Measurements from ENCODE around the gene ACP4.
A peak's percentile ranks its signal among the peaks of the same experiment; 100 is the strongest.

Gene ACP4

GRCh38 chr19:50833117-50833801 lies 43.0 kb downstream of the ACP4 start, which contains the start of gene KLK15:
TSS of gene KLK15 (minus strand) at chr19:50833574. CDS start at chr19:50831492, 2,082 bp downstream.
- Histone ChIP-seq H3K4me3 (ENCODE audit: insufficient read depth, low read depth, low read length) (no peak within 1 kb of the TSS), H3K27me3 (ENCODE audit: control insufficient read depth, insufficient read depth, low read length, poor library complexity, severe bottlenecking) (peaks cover 35% of the 10 kb centered on the region), H3K4me1 (ENCODE audit: control insufficient read depth, insufficient read depth, low read length) (no peaks in the 10 kb centered on the region), H3K9me3 (ENCODE audit: control insufficient read depth, low read length) (no peaks in the 10 kb centered on the region), H3K27ac (ENCODE audit: insufficient read depth, low read depth, low read length, poor library complexity, severe bottlenecking) (no peak within 1 kb of the TSS), H3K36me3 (ENCODE audit: control insufficient read depth, insufficient read depth, low read length) (no peaks in the 10 kb centered on the region)
- 81 to 83% methylated on average over 8 of the region's 8 CpGs for WGBS, 2 experiments

GRCh38 chr19:50833802-50834167 lies 43.6 kb downstream of the ACP4 start:
- Histone ChIP-seq H3K36me3 (ENCODE audit: control insufficient read depth, insufficient read depth, low read length) (no peaks in the 10 kb centered on the region), H3K9me3 (ENCODE audit: control insufficient read depth, low read length) (no peaks in the 10 kb centered on the region), H3K27me3 (ENCODE audit: control insufficient read depth, insufficient read depth, low read length, poor library complexity, severe bottlenecking) (peaks cover 35% of the 10 kb centered on the region), H3K4me1 (ENCODE audit: control insufficient read depth, insufficient read depth, low read length) (no peaks in the 10 kb centered on the region), H3K27ac (ENCODE audit: insufficient read depth, low read depth, low read length, poor library complexity, severe bottlenecking) (no peak overlapping the region), H3K4me3 (ENCODE audit: insufficient read depth, low read depth, low read length) (no peak overlapping the region)
- WGBS, 2 experiments = 90% methylated on average over 6 of the region's 6 CpGs

GRCh38 chr19:50835103-50835784 lies 45.0 kb downstream of the ACP4 start:
- Histone ChIP-seq H3K36me3 (ENCODE audit: control insufficient read depth, insufficient read depth, low read length) (no peaks in the 10 kb centered on the region), H3K27me3 (ENCODE audit: control insufficient read depth, insufficient read depth, low read length, poor library complexity, severe bottlenecking) (peaks cover 42% of the 10 kb centered on the region), H3K9me3 (ENCODE audit: control insufficient read depth, low read length) (no peaks in the 10 kb centered on the region), H3K4me3 (ENCODE audit: insufficient read depth, low read depth, low read length) (peak overlapping the region; percentile 44), H3K4me1 (ENCODE audit: control insufficient read depth, insufficient read depth, low read length) (no peaks in the 10 kb centered on the region), H3K27ac (ENCODE audit: insufficient read depth, low read depth, low read length, poor library complexity, severe bottlenecking) (no peak overlapping the region)
- 43 to 47% methylated on average over 13 of the region's 13 CpGs for WGBS, 2 experiments

- Histone ChIP-seq H3K27ac (ENCODE audit: insufficient read depth, low read depth, low read length, poor library complexity, severe bottlenecking) (no peak overlapping the region), H3K9me3 (ENCODE audit: control insufficient read depth, low read length) (no peaks in the 10 kb centered on the region), H3K4me3 (ENCODE audit: insufficient read depth, low read depth, low read length) (peak overlapping the region; percentile 44), H3K36me3 (ENCODE audit: control insufficient read depth, insufficient read depth, low read length) (no peaks in the 10 kb centered on the region), H3K27me3 (ENCODE audit: control insufficient read depth, insufficient read depth, low read length, poor library complexity, severe bottlenecking) (peaks cover 48% of the 10 kb centered on the region), H3K4me1 (ENCODE audit: control insufficient read depth, insufficient read depth, low read length) (no peaks in the 10 kb centered on the region)
- WGBS, 2 experiments = 9 to 10% methylated on average over 67 of the region's 67 CpGs
Measured at GRCh38 chr19:50835785-50836542, 45.7 kb downstream of the ACP4 start.

- H3K27me3 ChIP-seq (ENCODE audit: control insufficient read depth, insufficient read depth, low read length, poor library complexity, severe bottlenecking) = peaks cover 51% of the 10 kb centered on the region
- H3K4me3 ChIP-seq (ENCODE audit: insufficient read depth, low read depth, low read length) = peak overlapping the region; percentile 44
Measured at GRCh38 chr19:50836543-50837195, 46.5 kb downstream of the ACP4 start.

GRCh38 chr19:50837300-50837699 lies 47.1 kb downstream of the ACP4 start:
- Histone ChIP-seq H3K4me1 (ENCODE audit: control insufficient read depth, insufficient read depth, low read length) (no peaks in the 10 kb centered on the region), H3K4me3 (ENCODE audit: insufficient read depth, low read depth, low read length) (no peak overlapping the region), H3K27ac (ENCODE audit: insufficient read depth, low read depth, low read length, poor library complexity, severe bottlenecking) (no peak overlapping the region), H3K9me3 (ENCODE audit: control insufficient read depth, low read length) (no peaks in the 10 kb centered on the region), H3K36me3 (ENCODE audit: control insufficient read depth, insufficient read depth, low read length) (no peaks in the 10 kb centered on the region), H3K27me3 (ENCODE audit: control insufficient read depth, insufficient read depth, low read length, poor library complexity, severe bottlenecking) (peaks cover 55% of the 10 kb centered on the region)
- WGBS, 2 experiments = 89 to 92% methylated on average over 10 of the region's 10 CpGs

More at GRCh38 chr19:50836543-50837195, 46.5 kb downstream of the ACP4 start:
- H3K9me3 ChIP-seq (ENCODE audit: control insufficient read depth, low read length) = no peaks in the 10 kb centered on the region
- no peaks in the 10 kb centered on the region for H3K4me1 ChIP-seq (ENCODE audit: control insufficient read depth, insufficient read depth, low read length)
- H3K36me3 ChIP-seq (ENCODE audit: control insufficient read depth, insufficient read depth, low read length) = no peaks in the 10 kb centered on the region
- H3K27ac ChIP-seq (ENCODE audit: insufficient read depth, low read depth, low read length, poor library complexity, severe bottlenecking) = no peak overlapping the region
- 71% methylated on average over 19 of the region's 19 CpGs for WGBS, 2 experiments

- no peak overlapping the region for H3K27ac ChIP-seq (ENCODE audit: insufficient read depth, low read depth, low read length, poor library complexity, severe bottlenecking)
- H3K9me3 ChIP-seq (ENCODE audit: control insufficient read depth, low read length) = no peaks in the 10 kb centered on the region
- H3K27me3 ChIP-seq (ENCODE audit: control insufficient read depth, insufficient read depth, low read length, poor library complexity, severe bottlenecking) = peaks cover 55% of the 10 kb centered on the region
- H3K4me3 ChIP-seq (ENCODE audit: insufficient read depth, low read depth, low read length) = no peak overlapping the region
- 26 to 27% methylated on average over 6 of the region's 6 CpGs for WGBS, 2 experiments
- H3K4me1 ChIP-seq (ENCODE audit: control insufficient read depth, insufficient read depth, low read length) = no peaks in the 10 kb centered on the region
- H3K36me3 ChIP-seq (ENCODE audit: control insufficient read depth, insufficient read depth, low read length) = no peaks in the 10 kb centered on the region
Measured at GRCh38 chr19:50838239-50838638, 48.0 kb downstream of the ACP4 start.

GRCh38 chr19:50839712-50840655 lies 49.8 kb downstream of the ACP4 start:
- Histone ChIP-seq H3K9me3 (ENCODE audit: control insufficient read depth, low read length) (no peaks in the 10 kb centered on the region), H3K4me3 (ENCODE audit: insufficient read depth, low read depth, low read length) (no peak overlapping the region), H3K27me3 (ENCODE audit: control insufficient read depth, insufficient read depth, low read length, poor library complexity, severe bottlenecking) (peaks cover 47% of the 10 kb centered on the region), H3K36me3 (ENCODE audit: control insufficient read depth, insufficient read depth, low read length) (no peaks in the 10 kb centered on the region), H3K4me1 (ENCODE audit: control insufficient read depth, insufficient read depth, low read length) (no peaks in the 10 kb centered on the region), H3K27ac (ENCODE audit: insufficient read depth, low read depth, low read length, poor library complexity, severe bottlenecking) (no peak overlapping the region)
- WGBS, 2 experiments = 66 to 74% methylated on average over 10 of the region's 10 CpGs

- Histone ChIP-seq H3K36me3 (ENCODE audit: control insufficient read depth, insufficient read depth, low read length) (no peaks in the 10 kb centered on the region), H3K4me1 (ENCODE audit: control insufficient read depth, insufficient read depth, low read length) (no peaks in the 10 kb centered on the region), H3K4me3 (ENCODE audit: insufficient read depth, low read depth, low read length) (no peak overlapping the region), H3K9me3 (ENCODE audit: control insufficient read depth, low read length) (no peaks in the 10 kb centered on the region), H3K27ac (ENCODE audit: insufficient read depth, low read depth, low read length, poor library complexity, severe bottlenecking) (no peak overlapping the region), H3K27me3 (ENCODE audit: control insufficient read depth, insufficient read depth, low read length, poor library complexity, severe bottlenecking) (peaks cover 25% of the 10 kb centered on the region)
- WGBS, 2 experiments = 88 to 89% methylated on average over 6 of the region's 6 CpGs
Measured at GRCh38 chr19:50842130-50842529, 51.9 kb downstream of the ACP4 start.
